GM12878 (cell line): ENCODE measurements around the gene ANKRD55. TPM values are rescaled to one million over a fixed set of nuclear protein-coding genes. Genes with fewer than 3 reads are reported as not detected.

Experiments used
- ATAC-seq: fragments of 200-7000 bp; cut with Tn5 transposase; 3 replicates; pipeline ENCODE4 v1.9.1; 2020; ENCODE audit warnings: mild to moderate bottlenecking, moderate library complexity
- BruUV-seq: library from RNA; stranded (reverse); fragments of 400-500 nt; replicated peaks from 2 replicates; lab custom pipeline; 2021; lab: Mats Ljungman, UMichigan
- CTCF ChIA-PET: fragments of 300-600 bp; sonication (Branson Sonifier 250); formaldehyde crosslinking; extraction: SDS; loops from one replicate; lab custom pipeline; 2021; ENCODE audit warnings: inconsistent platforms; lab: Yijun Ruan, JAX
- POLR2A ChIA-PET: fragments of 350-600 bp; formaldehyde crosslinking; extraction: SDS; loops from one replicate; lab custom pipeline; 2021; ENCODE audit warnings: inconsistent platforms; lab: Charles Lee
- RAD21 ChIA-PET: fragments of 300-600 bp; sonication (Branson Sonifier 250); formaldehyde crosslinking; loops from one replicate; lab custom pipeline; 2023; ENCODE audit warnings: antibody characterized with exemption; ENCODE audit not compliant: unreplicated experiment; lab: Charles Lee
- SMC1A ChIA-PET: fragments of 300-600 bp; sonication (Branson Sonifier 250); formaldehyde crosslinking; loops from one replicate; lab custom pipeline; 2023; ENCODE audit not compliant: unreplicated experiment, uncharacterized antibody; lab: Charles Lee
- DNase-seq: peaks from one replicate; pipeline ENCODE4 v3.0.0-alpha.2; 2011; ENCODE audit warnings: low read depth, low spot score
- FAIRE-seq: peaks from 3 replicates; lab custom pipeline; 2011; peaks lifted over from hg19 to GRCh38; lab: Jason Lieb, UNC
- H2AFZ ChIP-seq: 2 replicates; pipeline ENCODE4 v1.6.0; 2011; ENCODE audit warnings: low read depth, low read length, control low read depth; ENCODE audit not compliant: control insufficient read depth
- H3K27ac ChIP-seq: 2 replicates; pipeline ENCODE4 v1.5.1; 2011; ENCODE audit warnings: control low read depth; ENCODE audit not compliant: control insufficient read depth, insufficient read depth
- H3K27me3 ChIP-seq, 2 experiments: replicated peaks in 1 of 2; 2 replicates each; pipeline versions ENCODE4 v1.6.0 to v1.6.1; 2011; ENCODE audit warnings: low read length in 1 of 2; ENCODE audit not compliant: control insufficient read depth in 2 of 2, insufficient read depth in 2 of 2
- H3K36me3 ChIP-seq, 2 experiments: 2 replicates each; pipeline ENCODE4 v1.5.1; 2011; ENCODE audit warnings: low read length in 1 of 2; ENCODE audit not compliant: control insufficient read depth in 2 of 2, insufficient read depth in 2 of 2
- H3K4me1 ChIP-seq: 2 replicates; pipeline ENCODE4 v1.6.1; 2011; ENCODE audit warnings: mild to moderate bottlenecking, low read length, moderate library complexity, mixed read lengths; ENCODE audit not compliant: control insufficient read depth, insufficient read depth
- H3K4me2 ChIP-seq: 2 replicates; pipeline ENCODE4 v1.6.0; 2011; ENCODE audit warnings: control low read depth; ENCODE audit not compliant: control insufficient read depth, insufficient read depth
- H3K4me3 ChIP-seq: fragments of 200-600 bp; sonication (generic); 2 replicates; pipeline ENCODE4 v1.5.1; 2016
- H3K79me2 ChIP-seq: 2 replicates; pipeline ENCODE4 v1.6.0; 2011; ENCODE audit warnings: low read length; ENCODE audit not compliant: control insufficient read depth, insufficient read depth
- H3K9ac ChIP-seq: 2 replicates; pipeline ENCODE4 v1.8.0; 2011; ENCODE audit warnings: low read length, control low read depth, mixed read lengths; ENCODE audit not compliant: control insufficient read depth, insufficient read depth
- H3K9me3 ChIP-seq: replicated peaks from 3 replicates; pipeline ENCODE4 v1.5.1; 2011; ENCODE audit warnings: mild to moderate bottlenecking, low read length; ENCODE audit not compliant: control insufficient read depth, insufficient read depth
- H4K20me1 ChIP-seq: 2 replicates; pipeline ENCODE4 v1.6.0; 2011; ENCODE audit not compliant: control insufficient read depth, insufficient read depth
- ATF7 ChIP-seq: fragments of 450-650 bp; IDR thresholded peaks from 2 replicates; pipeline ENCODE4 v1.6.1; 2016; ENCODE audit warnings: low read depth, mild to moderate bottlenecking
- HSF1 ChIP-seq: fragments of 150-350 bp; IDR thresholded peaks from 2 replicates; pipeline ENCODE4 v1.6.1; 2014; ENCODE audit warnings: mild to moderate bottlenecking, low read depth, low read length
- IRF3 ChIP-seq: fragments of 450-650 bp; IDR thresholded peaks from 2 replicates; pipeline ENCODE4 v1.6.1; 2014; ENCODE audit warnings: mild to moderate bottlenecking
- MEF2A ChIP-seq: IDR thresholded peaks from 2 replicates; pipeline ENCODE4 v1.6.1; 2011; ENCODE audit warnings: low read depth, mild to moderate bottlenecking, low read length, moderate library complexity; ENCODE audit not compliant: insufficient read depth
- NFYB ChIP-seq: IDR thresholded peaks from 2 replicates; pipeline ENCODE4 v1.6.1; 2011; ENCODE audit warnings: low read depth, mild to moderate bottlenecking, low read length, improper control_type of control experiment, moderate library complexity; ENCODE audit not compliant: insufficient read depth
- NRF1 ChIP-seq: conservative IDR thresholded peaks from 2 replicates; pipeline ENCODE4 v1.6.1; 2011; ENCODE audit warnings: mild to moderate bottlenecking, low read depth, low read length, improper control_type of control experiment
- STAT1 ChIP-seq: fragments of 450-650 bp; conservative IDR thresholded peaks from 2 replicates; pipeline ENCODE4 v1.6.1; 2014; ENCODE audit warnings: antibody characterized with exemption, mild to moderate bottlenecking
- SUPT20H ChIP-seq: IDR thresholded peaks from 2 replicates; pipeline ENCODE4 v1.6.1; 2011; ENCODE audit warnings: low read depth, mild to moderate bottlenecking, low read length, moderate library complexity, borderline replicate concordance; ENCODE audit not compliant: control insufficient read depth
- ZBTB4 ChIP-seq: fragments of 450-650 bp; formaldehyde crosslinking; IDR thresholded peaks from 2 replicates; pipeline ENCODE4 v1.4.0; 2022; ENCODE audit warnings: mild to moderate bottlenecking, moderate library complexity
- ZNF274 ChIP-seq: IDR thresholded peaks from one replicate; pipeline ENCODE4 v1.8.0; 2011; ENCODE audit not compliant: insufficient read length, insufficient read depth
- ZNF384 ChIP-seq: IDR thresholded peaks from 2 replicates; pipeline ENCODE4 v1.6.1; 2012; ENCODE audit warnings: low read depth, mild to moderate bottlenecking, low read length, improper control_type of control experiment, borderline replicate concordance
- ZNF592 ChIP-seq: fragments of 450-650 bp; IDR thresholded peaks from 2 replicates; pipeline ENCODE4 v1.6.1; 2017; ENCODE audit warnings: mild to moderate bottlenecking, moderate library complexity
- ZZZ3 ChIP-seq: IDR thresholded peaks from 2 replicates; pipeline ENCODE4 v1.6.1; 2011; ENCODE audit warnings: low read depth; ENCODE audit not compliant: control insufficient read depth, insufficient read length
- WGBS: methylation state at CpG from one replicate; pipeline ENCODE4 v1.1.6; 2016; ENCODE audit warnings: low lambda C conversion rate; ENCODE audit not compliant: insufficient replicate concordance, insufficient coverage; ENCODE audit errors: missing lambda C conversion rate; 5-methylcytosine and 5-hydroxymethylcytosine counted together
- in situ Hi-C: fragments of 300-500 bp; cut with MboI; formaldehyde crosslinking; loops from 9 replicates; pipeline ENCODE4 v1.14.3; 2018; ENCODE audit warnings: mixed read lengths
- intact Hi-C: fragments of 100-400 bp; cut with micrococcal nuclease; formaldehyde crosslinking; loops from one replicate; pipeline ENCODE4 v1.14.2; 2022; ENCODE audit not compliant: unreplicated experiment
- polyA plus RNA-seq, 11 experiments: library from polyadenylated mRNA; depleted of rRNA in 4 of 11; unstranded in 6 of 11; stranded (reverse) in 5 of 11; fragments of >200 nt; fragmentation: Nextera tagmentation in 4 of 11; fragmentation: Illumina TruSeq in 1 of 11; extraction: Ambion mirVana in 4 of 11; extraction: Trizol in 1 of 11; gene quantifications; 1 replicate in 1 of 11; 2 replicates in 10 of 11; pipeline versions ENCODE4 v1.2.1 to v1.2.3, GENCODE V29; 2011 to 2016; ENCODE audit warnings: inconsistent platforms in 2 of 11, missing spikeins in 2 of 11, low read depth in 1 of 11
- total RNA-seq, 4 experiments: library from RNA; depleted of rRNA in 3 of 4; stranded (reverse); fragments of >200 nt in 3 of 4; fragmentation: Illumina TruSeq in 1 of 4; extraction: Trizol in 1 of 4; gene quantifications; 2 replicates each; pipeline versions ENCODE4 v1.2.1 to v1.2.3, GENCODE V29; 2013 to 2021

Gene ANKRD55
- total and polyA plus RNA-seq, 10 of the 15 experiments (the other 5 are each of a cell fraction or from before 2014, with no cell fraction given): 0.04 TPM; not detected in 9

- H3K9ac ChIP-seq: no peak overlapping the region
- in situ Hi-C loops: no loop called here
- no peak overlapping the region for H2AFZ ChIP-seq
- DNase-seq (no peak), ATAC-seq (no peak), FAIRE-seq (no peak)
- H3K36me3 ChIP-seq: no peaks in the 10 kb centered on the region
- RAD21 ChIA-PET: interaction anchor here (1.7 kb wide), 1 partner anchor 43 kb away, joined by 7 read pairs; no protein-coding TSS in a partner anchor
- no peaks in the 10 kb centered on the region; a peak in 1 of 4 replicates for H3K27me3 ChIP-seq
- no peak overlapping the region for H3K27ac ChIP-seq
- POLR2A ChIA-PET: interaction anchor here (0.7 to 1.2 kb wide), 3 partner anchors 12 to 41 kb away, joined by 3 read pairs; no protein-coding TSS in a partner anchor
- no TSS peak for BruUV-seq
- no peak overlapping the region for H3K4me2 ChIP-seq
- WGBS: 58% methylated on average over 3 of the region's 3 CpGs
- SMC1A ChIA-PET: interaction anchor here (0.6 to 2.7 kb wide), 7 partner anchors 16 to 100 kb away, joined by 3 to 12 read pairs (median 5); no protein-coding TSS in a partner anchor
- H3K79me2 ChIP-seq: no peaks in the 10 kb centered on the region
- H4K20me1 ChIP-seq: no peaks in the 10 kb centered on the region
- CTCF ChIA-PET: interaction anchor here (1.0 kb wide), 1 partner anchor 47 kb away, joined by 3 read pairs; no protein-coding TSS in a partner anchor
- intact Hi-C loops: no loop called here
- H3K4me3 ChIP-seq: no peak overlapping the region
- no peaks in the 10 kb centered on the region; the same call in 2 of the 3 replicates for H3K9me3 ChIP-seq
- peaks cover 3% of the 10 kb centered on the region; the same call in 1 of the 2 replicates for H3K4me1 ChIP-seq
- no peak for TF ChIP-seq ZNF592
- TF ChIP-seq NFYB: no peak
- no peak for TF ChIP-seq SUPT20H
- TF ChIP-seq MEF2A: no peak
- no peak for TF ChIP-seq STAT1
- no peak for TF ChIP-seq ZBTB4 (CRISPR knock-in tag)
- TF ChIP-seq ZNF384: no peak
- TF ChIP-seq ATF7: no peak
- TF ChIP-seq NRF1: no peak
- no peak for TF ChIP-seq ZZZ3
- no peak for TF ChIP-seq HSF1
- no peak for TF ChIP-seq IRF3
- TF ChIP-seq ZNF274: no peak
Observed at GRCh38 chr5:56101180-56101579, 131.9 kb downstream of the ANKRD55 start.
